Endothelial cell of umbilical vein (primary cell): Measurements from ENCODE around the gene NLGN1. TPM values are rescaled to one million over a fixed set of nuclear protein-coding genes. Genes with fewer than 3 reads are reported as not detected.

ENCODE experiments used
- BruUV-seq: library from RNA; stranded (reverse); fragments of 400-500 nt; replicated peaks from 2 replicates; lab custom pipeline; 2021; lab: Mats Ljungman, UMichigan
- CTCF ChIA-PET: fragments of 300-600, 350-600 bp; sonication (Branson Sonifier 250); formaldehyde crosslinking; loops from one replicate; lab custom pipeline; 2021; ENCODE audit warnings: antibody characterized with exemption, inconsistent platforms; lab: Charles Lee
- POLR2A ChIA-PET: fragments of 300-600, 350-600 bp; sonication (Branson Sonifier 250); formaldehyde crosslinking; loops from one replicate; lab custom pipeline; 2021; ENCODE audit warnings: antibody characterized with exemption, inconsistent platforms; lab: Charles Lee
- DNase-seq: peaks from one replicate; pipeline ENCODE4 v3.0.0-alpha.2; 2011; ENCODE audit warnings: low read depth, low spot score
- FAIRE-seq: peaks from 2 replicates; lab custom pipeline; 2011; peaks lifted over from hg19 to GRCh38; lab: Jason Lieb, UNC
- H2AFZ ChIP-seq: 2 replicates; pipeline ENCODE4 v1.6.0; 2012; ENCODE audit warnings: low read depth, low read length, control low read depth, inconsistent platforms
- H3K27ac ChIP-seq: 2 replicates; pipeline ENCODE4 v1.5.1; 2011; ENCODE audit warnings: low read depth, mild to moderate bottlenecking, control low read depth, low read length, moderate library complexity; ENCODE audit not compliant: insufficient read depth
- H3K27me3 ChIP-seq, 2 experiments: 2 replicates each; pipeline versions ENCODE4 v1.6.0 to v1.6.1; 2011; ENCODE audit warnings: low read length in 2 of 2, mixed read lengths in 1 of 2; ENCODE audit not compliant: control insufficient read depth in 2 of 2, insufficient read depth in 2 of 2
- H3K36me3 ChIP-seq, 2 experiments: 2 replicates in 1 of 2; 3 replicates in 1 of 2; pipeline ENCODE4 v1.5.1; 2011; ENCODE audit warnings: low read length in 2 of 2, mild to moderate bottlenecking in 1 of 2, moderate library complexity in 1 of 2; ENCODE audit not compliant: control insufficient read depth in 2 of 2, insufficient read depth in 2 of 2; ENCODE audit errors: extremely low read depth in 1 of 2
- H3K4me1 ChIP-seq: 3 replicates; pipeline ENCODE4 v1.5.1; 2011; ENCODE audit warnings: mild to moderate bottlenecking, low read length; ENCODE audit not compliant: control insufficient read depth, insufficient read depth; ENCODE audit errors: extremely low read depth
- H3K4me2 ChIP-seq: 2 replicates; pipeline ENCODE4 v1.6.1; 2011; ENCODE audit warnings: low read length, control low read depth, mixed read lengths; ENCODE audit not compliant: insufficient read depth
- H3K4me3 ChIP-seq, 3 experiments: fragments of 200-600 bp in 1 of 3; sonication (generic), shearing (Covaris generic) in 1 of 3; replicated peaks in 1 of 3; 2 replicates each; pipeline ENCODE4 v1.5.1; 2011 to 2016; ENCODE audit warnings: control low read depth in 3 of 3, low read length in 3 of 3, mild to moderate bottlenecking in 2 of 3, inconsistent platforms in 1 of 3, low read depth in 1 of 3, moderate library complexity in 1 of 3; ENCODE audit not compliant: insufficient read depth in 1 of 3
- H3K79me2 ChIP-seq: 2 replicates; pipeline ENCODE4 v1.6.0; 2012; ENCODE audit warnings: low read length, inconsistent platforms; ENCODE audit not compliant: control insufficient read depth, insufficient read depth
- H3K9ac ChIP-seq: replicated peaks from 2 replicates; pipeline ENCODE3; 2011; ENCODE audit warnings: low read length, control low read depth; ENCODE audit not compliant: insufficient read depth; ENCODE audit errors: extremely low read depth
- H3K9me1 ChIP-seq: replicated peaks from 3 replicates; pipeline ENCODE4 v1.6.0; 2011; ENCODE audit warnings: mild to moderate bottlenecking, low read length; ENCODE audit not compliant: control insufficient read depth, insufficient read depth; ENCODE audit errors: extremely low read depth
- H3K9me3 ChIP-seq: replicated peaks from 2 replicates; pipeline ENCODE4 v1.5.1; 2012; ENCODE audit warnings: low read length, inconsistent platforms; ENCODE audit not compliant: control insufficient read depth, insufficient read depth
- H4K20me1 ChIP-seq: replicated peaks from 2 replicates; pipeline ENCODE3; 2011; ENCODE audit warnings: mild to moderate bottlenecking, low read length; ENCODE audit not compliant: control insufficient read depth, insufficient read depth; ENCODE audit errors: extremely low read depth
- CTCF ChIP-seq, 2 donors: IDR thresholded peaks; 1 replicate in 1 of 2; 2 replicates in 1 of 2; pipeline ENCODE4 v1.5.1; 2011; ENCODE audit warnings: low read length in 2 of 2, mild to moderate bottlenecking in 2 of 2, moderate library complexity in 2 of 2, control low read depth in 1 of 2, inconsistent platforms in 1 of 2, low read depth in 1 of 2; ENCODE audit not compliant: insufficient read depth in 1 of 2; ENCODE audit errors: extremely low read depth in 1 of 2
- EZH2 ChIP-seq: IDR thresholded peaks from 2 replicates; pipeline ENCODE4 v1.6.1; 2012; ENCODE audit warnings: borderline replicate concordance, low read depth, mild to moderate bottlenecking, moderate library complexity, low read length, inconsistent platforms; ENCODE audit not compliant: severe bottlenecking
- FOS ChIP-seq: IDR thresholded peaks from 2 replicates; pipeline ENCODE4 v1.6.1; 2011; ENCODE audit warnings: mild to moderate bottlenecking, low read length, moderate library complexity, borderline replicate concordance; ENCODE audit not compliant: insufficient read depth
- GATA2 ChIP-seq: IDR thresholded peaks from 2 replicates; pipeline ENCODE4 v1.7.0; 2011; ENCODE audit warnings: low read depth, mild to moderate bottlenecking, moderate library complexity, mixed read lengths, low read length; ENCODE audit not compliant: insufficient read length, insufficient read depth
- JUN ChIP-seq: IDR thresholded peaks from 2 replicates; pipeline ENCODE4 v1.6.1; 2011; ENCODE audit warnings: borderline replicate concordance, low read depth; ENCODE audit not compliant: insufficient read length, insufficient read depth
- MAX ChIP-seq: IDR thresholded peaks from 2 replicates; pipeline ENCODE4 v1.6.1; 2011; ENCODE audit not compliant: insufficient read depth, insufficient read length
- MYC ChIP-seq: IDR thresholded peaks from one replicate; pipeline ENCODE4 v1.6.1; 2011; ENCODE audit warnings: mild to moderate bottlenecking, low read depth, low read length
- POLR2A ChIP-seq: IDR thresholded peaks from 2 replicates; pipeline ENCODE4 v1.6.1; 2012; ENCODE audit warnings: low read depth, mild to moderate bottlenecking, control low read depth, low read length
- POLR2AphosphoS5 ChIP-seq: IDR thresholded peaks from 2 replicates; pipeline ENCODE4 v1.6.1; 2012; ENCODE audit warnings: low read depth, mild to moderate bottlenecking, control low read depth, low read length, moderate library complexity; ENCODE audit not compliant: insufficient read depth
- dilution Hi-C: fragments of 300-500 bp; cut with MboI; formaldehyde crosslinking; loops from one replicate; pipeline ENCODE4 v1.15.0; 2019; ENCODE audit warnings: low sequenced_read_pairs; ENCODE audit not compliant: extremely low pct_ligation_motif_present
- intact Hi-C: fragments of 100-400 bp; cut with micrococcal nuclease; formaldehyde crosslinking; loops from one replicate; pipeline ENCODE4 v1.10.0; 2022
- polyA plus RNA-seq, 4 experiments: library from polyadenylated mRNA; depleted of rRNA in 3 of 4; stranded (reverse) in 3 of 4; unstranded in 1 of 4; fragments of >200 nt; gene quantifications; 2 replicates each; pipeline versions ENCODE4 v1.2.1 to v1.2.3, GENCODE V29; 2011 to 2012; ENCODE audit warnings: missing spikeins in 1 of 4
- total RNA-seq: library from RNA; stranded (reverse); gene quantifications from 2 replicates; pipeline ENCODE4 v1.2.3, GENCODE V29; 2021

Gene NLGN1
- total and polyA plus RNA-seq, 2 donors (not counting 3 experiments of a cell fraction or from before 2014, with no cell fraction given), result 7.9 to 16.3 TPM

- Histone ChIP-seq H3K27me3 (no peaks in the 10 kb centered on the region), H3K9ac (no peak overlapping the region), H3K27ac (no peak overlapping the region), H4K20me1 (no peaks in the 10 kb centered on the region), H3K4me2 (no peak overlapping the region), H3K4me3 (no peak overlapping the region), H3K36me3 (no peaks in the 10 kb centered on the region), H3K9me3 (no peaks in the 10 kb centered on the region), H2AFZ (no peak overlapping the region), H3K9me1 (no peaks in the 10 kb centered on the region), H3K4me1 (peaks cover 14% of the 10 kb centered on the region), H3K79me2 (no peaks in the 10 kb centered on the region)
- dilution Hi-C loops (no loop called here), intact Hi-C loops (no loop called here)
- ChIA-PET POLR2A (no interaction called here), CTCF (no interaction called here)
- BruUV-seq, result no TSS peak
- FAIRE-seq, result no peak
- no peak for TF ChIP-seq EZH2
- no peak for DNase-seq
Observed at GRCh38 chr3:174158674-174159073, 761.1 kb downstream of the NLGN1 start.

- DNase-seq, result no peak
Observed at GRCh38 chr3:174159604-174160003, 762.1 kb downstream of the NLGN1 start.

More at GRCh38 chr3:174159604-174160003, 762.1 kb downstream of the NLGN1 start:
- no TSS peak for BruUV-seq
- Histone ChIP-seq H3K27ac (no peak overlapping the region), H3K79me2 (no peaks in the 10 kb centered on the region), H3K4me1 (peaks cover 14% of the 10 kb centered on the region), H2AFZ (no peak overlapping the region), H3K36me3 (no peaks in the 10 kb centered on the region), H3K9me3 (no peaks in the 10 kb centered on the region), H3K27me3 (no peaks in the 10 kb centered on the region), H3K9ac (no peak overlapping the region), H4K20me1 (no peaks in the 10 kb centered on the region), H3K4me3 (no peak overlapping the region), H3K4me2 (no peak overlapping the region), H3K9me1 (no peaks in the 10 kb centered on the region)
- dilution Hi-C loops (no loop called here), intact Hi-C loops (no loop called here)
- ChIA-PET CTCF (no interaction called here), POLR2A (no interaction called here)
- no peak for FAIRE-seq
- TF ChIP-seq POLR2A (no peak), EZH2 (no peak), FOS (no peak), GATA2 (no peak), CTCF (IDR thresholded peaks at IDR 0.05; ENCODE audit: extremely low read depth in 1 of 2, insufficient read depth in 1 of 2, low read depth in 1 of 2, low read length in 2 of 2) (no peak), MYC (no peak), MAX (no peak), POLR2AphosphoS5 (no peak), JUN (no peak)
